Measurements from ENCODE around the gene ACP6. TPM values are rescaled to one million over a fixed set of nuclear protein-coding genes. Genes with fewer than 3 reads are reported as not detected.

ACP6 gene
- total RNA-seq, 1 donor from 2014 or later = 10.9 TPM

DNA sequence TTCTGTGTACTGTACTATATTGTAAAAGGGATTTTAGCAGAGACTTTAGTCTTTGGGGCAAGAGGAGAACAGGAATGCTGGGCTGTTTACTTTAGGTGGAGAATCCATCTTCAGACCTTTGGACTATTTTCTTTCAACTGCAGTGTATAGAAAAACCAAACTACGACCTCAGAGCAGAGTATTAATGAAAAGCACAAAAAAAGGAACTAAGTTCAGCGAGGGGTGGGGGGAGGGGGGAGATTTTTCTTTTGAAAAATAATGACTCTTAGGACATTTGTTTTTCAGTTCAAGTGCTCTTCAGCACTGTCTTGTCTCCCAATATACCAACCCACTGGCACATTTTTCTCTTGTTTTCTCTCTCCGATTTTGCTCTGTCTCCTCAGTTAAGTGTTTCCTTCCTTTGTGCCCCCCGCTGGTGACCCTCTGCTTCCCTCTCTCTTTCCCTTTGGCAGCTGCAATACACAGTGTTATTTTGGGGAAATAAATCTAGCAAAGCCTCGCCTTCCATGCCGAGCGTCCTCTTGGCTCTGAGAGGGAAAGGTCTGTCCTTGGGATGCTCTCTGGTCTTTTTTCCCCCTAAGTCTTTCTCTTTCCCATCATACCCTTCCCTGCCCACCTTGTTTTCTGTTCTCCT, 44.8 kb downstream of the ACP6 start:
- intact Hi-C loops (cut with micrococcal nuclease) = loop anchor here (5.0 kb wide), 1 partner anchor 128 kb away; no protein-coding TSS in a partner anchor
- H3K9me3 ChIP-seq (replicated peaks) = no peaks in the 10 kb centered on the region
- no peak overlapping the region for H3K4me3 ChIP-seq
- no peak for DNase-seq
- TF ChIP-seq CTCF (IDR thresholded peaks at IDR 0.05; ENCODE audit: borderline replicate concordance) = no peak
- no peaks in the 10 kb centered on the region for H3K27me3 ChIP-seq (ENCODE audit: low read depth)
- no peak overlapping the region for H3K27ac ChIP-seq (replicated peaks)
- H3K36me3 ChIP-seq = peaks cover 38% of the 10 kb centered on the region
- no peaks in the 10 kb centered on the region for H3K4me1 ChIP-seq

GRCh38 chr1:147624529-147624928, 45.8 kb downstream of the ACP6 start:
- no peak for TF ChIP-seq CTCF (IDR thresholded peaks at IDR 0.05; ENCODE audit: borderline replicate concordance)
- DNase-seq = no peak
- Histone ChIP-seq H3K27ac (replicated peaks) (no peak overlapping the region), H3K4me3 (no peak overlapping the region), H3K9me3 (replicated peaks) (no peaks in the 10 kb centered on the region), H3K27me3 (ENCODE audit: low read depth) (no peaks in the 10 kb centered on the region), H3K4me1 (no peaks in the 10 kb centered on the region), H3K36me3 (peaks cover 48% of the 10 kb centered on the region)
- intact Hi-C loops (cut with micrococcal nuclease) = no loop called here

DNA sequence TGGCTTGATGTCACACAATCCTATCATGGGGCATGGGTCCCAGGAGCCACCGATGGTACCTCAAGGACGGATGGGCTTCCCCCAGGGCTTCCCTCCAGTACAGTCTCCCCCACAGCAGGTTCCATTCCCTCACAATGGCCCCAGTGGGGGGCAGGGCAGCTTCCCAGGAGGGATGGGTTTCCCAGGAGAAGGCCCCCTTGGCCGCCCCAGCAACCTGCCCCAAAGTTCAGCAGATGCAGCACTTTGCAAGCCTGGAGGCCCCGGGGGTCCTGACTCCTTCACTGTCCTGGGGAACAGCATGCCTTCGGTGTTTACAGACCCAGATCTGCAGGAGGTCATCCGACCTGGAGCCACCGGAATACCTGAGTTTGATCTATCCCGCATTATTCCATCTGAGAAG, 46.3 kb downstream of the ACP6 start:
- no peak for DNase-seq
- Histone ChIP-seq H3K27me3 (ENCODE audit: low read depth) (no peaks in the 10 kb centered on the region), H3K4me1 (no peaks in the 10 kb centered on the region), H3K9me3 (replicated peaks) (no peaks in the 10 kb centered on the region), H3K36me3 (peaks cover 53% of the 10 kb centered on the region), H3K27ac (replicated peaks) (no peak overlapping the region), H3K4me3 (no peak overlapping the region)
- TF ChIP-seq CTCF (IDR thresholded peaks at IDR 0.05; ENCODE audit: borderline replicate concordance) = no peak
- intact Hi-C loops (cut with micrococcal nuclease) = no loop called here

- TF ChIP-seq CTCF (IDR thresholded peaks at IDR 0.05; ENCODE audit: borderline replicate concordance) = no peak
- Histone ChIP-seq H3K27me3 (ENCODE audit: low read depth) (no peaks in the 10 kb centered on the region), H3K36me3 (peaks cover 65% of the 10 kb centered on the region), H3K4me1 (no peaks in the 10 kb centered on the region), H3K4me3 (no peak overlapping the region), H3K27ac (replicated peaks) (no peak overlapping the region), H3K9me3 (replicated peaks) (no peaks in the 10 kb centered on the region)
- intact Hi-C loops (cut with micrococcal nuclease) = no loop called here
- DNase-seq = no peak
Measured at GRCh38 chr1:147622731-147623130, 47.6 kb downstream of the ACP6 start.

DNA sequence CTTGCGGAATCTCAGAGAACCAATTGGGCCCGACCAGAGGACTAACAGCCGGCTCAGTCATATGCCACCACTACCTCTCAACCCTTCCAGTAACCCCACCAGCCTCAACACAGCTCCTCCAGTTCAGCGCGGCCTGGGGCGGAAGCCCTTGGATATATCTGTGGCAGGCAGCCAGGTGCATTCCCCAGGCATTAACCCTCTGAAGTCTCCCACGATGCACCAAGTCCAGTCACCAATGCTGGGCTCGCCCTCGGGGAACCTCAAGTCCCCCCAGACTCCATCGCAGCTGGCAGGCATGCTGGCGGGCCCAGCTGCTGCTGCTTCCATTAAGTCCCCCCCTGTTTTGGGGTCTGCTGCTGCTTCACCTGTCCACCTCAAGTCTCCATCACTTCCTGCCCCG, 49.8 kb downstream of the ACP6 start:
- DNase-seq = no peak
- H3K9me3 ChIP-seq (replicated peaks) = no peaks in the 10 kb centered on the region
- H3K4me1 ChIP-seq = no peaks in the 10 kb centered on the region
- no peak for TF ChIP-seq CTCF (IDR thresholded peaks at IDR 0.05; ENCODE audit: borderline replicate concordance)
- H3K27ac ChIP-seq (replicated peaks) = no peak overlapping the region
- intact Hi-C loops (cut with micrococcal nuclease) = no loop called here
- H3K27me3 ChIP-seq (ENCODE audit: low read depth) = no peaks in the 10 kb centered on the region
- H3K36me3 ChIP-seq = peaks cover 87% of the 10 kb centered on the region
- H3K4me3 ChIP-seq = no peak overlapping the region
